ENCODE data around the gene TRAF3. TPM values are rescaled to one million over a fixed set of nuclear protein-coding genes. Genes with fewer than 3 reads are reported as not detected.
"Not testable (repeated sequence)": the region's sequence is repeated elsewhere in the genome, so short reads cannot be mapped to it uniquely, and the experiment has no call there.

TRAF3 gene
- total and polyA plus RNA-seq, 2 experiments from 2014 or later, result 6.3 to 19.7 TPM

GRCh38 chr14:102833341-102833740, 56.1 kb downstream of the TRAF3 start:
- H3K27ac ChIP-seq, result no peak overlapping the region
- H3K4me1 ChIP-seq (ENCODE audit: low read depth), result peaks cover 9% of the 10 kb centered on the region
- H3K27me3 ChIP-seq, result no peaks in the 10 kb centered on the region
- no peak for DNase-seq (ENCODE audit: low read depth in 1 of 2, low spot score in 1 of 2)
- H3K4me3 ChIP-seq, result no peak overlapping the region
- no peaks in the 10 kb centered on the region for H3K9me3 ChIP-seq (ENCODE audit: low read depth)
- H3K36me3 ChIP-seq, result no peaks in the 10 kb centered on the region
- TF ChIP-seq CTCF (IDR thresholded peaks at IDR 0.05; ENCODE audit: low read depth, low read length), result no peak

- Histone ChIP-seq H3K27me3 (no peaks in the 10 kb centered on the region), H3K9me3 (ENCODE audit: low read depth) (no peaks in the 10 kb centered on the region), H3K27ac (no peak overlapping the region), H3K4me1 (ENCODE audit: low read depth) (peaks cover 7% of the 10 kb centered on the region), H3K4me3 (no peak overlapping the region), H3K36me3 (no peaks in the 10 kb centered on the region)
- no peak for TF ChIP-seq CTCF (IDR thresholded peaks at IDR 0.05; ENCODE audit: low read depth, low read length)
- DNase-seq (ENCODE audit: low read depth in 1 of 2, low spot score in 1 of 2), result no peak
Observed at GRCh38 chr14:102833991-102834390, 56.7 kb downstream of the TRAF3 start.

GRCh38 chr14:102835959-102836358, 58.7 kb downstream of the TRAF3 start:
- H3K4me1 ChIP-seq (ENCODE audit: low read depth), result no peaks in the 10 kb centered on the region
- H3K27ac ChIP-seq, result no peak overlapping the region
- TF ChIP-seq CTCF (IDR thresholded peaks at IDR 0.05; ENCODE audit: low read depth, low read length), result no peak
- no peak for DNase-seq (ENCODE audit: low read depth in 1 of 2, low spot score in 1 of 2)
- H3K9me3 ChIP-seq (ENCODE audit: low read depth), result no peaks in the 10 kb centered on the region
- no peaks in the 10 kb centered on the region for H3K27me3 ChIP-seq
- no peak overlapping the region for H3K4me3 ChIP-seq
- H3K36me3 ChIP-seq, result no peaks in the 10 kb centered on the region

- not testable (repeated sequence) for H3K4me3 ChIP-seq; H3K27ac ChIP-seq; DNase-seq (ENCODE audit: low read depth in 1 of 2, low spot score in 1 of 2); H3K4me1 ChIP-seq (ENCODE audit: low read depth); H3K27me3 ChIP-seq; H3K36me3 ChIP-seq; H3K9me3 ChIP-seq (ENCODE audit: low read depth)
Observed at GRCh38 chr14:102837120-102837519, 59.9 kb downstream of the TRAF3 start.

- H3K9me3 ChIP-seq (ENCODE audit: low read depth), result no peaks in the 10 kb centered on the region
- no peak overlapping the region for H3K4me3 ChIP-seq
- H3K4me1 ChIP-seq (ENCODE audit: low read depth), result no peaks in the 10 kb centered on the region
- H3K36me3 ChIP-seq, result no peaks in the 10 kb centered on the region
- DNase-seq (ENCODE audit: low read depth in 1 of 2, low spot score in 1 of 2), result no peak
- no peak overlapping the region for H3K27ac ChIP-seq
- no peaks in the 10 kb centered on the region for H3K27me3 ChIP-seq
- TF ChIP-seq CTCF (IDR thresholded peaks at IDR 0.05; ENCODE audit: low read depth, low read length), result no peak
Observed at GRCh38 chr14:102838501-102838900, 61.3 kb downstream of the TRAF3 start.

- TF ChIP-seq CTCF (IDR thresholded peaks at IDR 0.05; ENCODE audit: low read depth, low read length), result no peak
- no peak for DNase-seq (ENCODE audit: low read depth in 1 of 2, low spot score in 1 of 2)
- Histone ChIP-seq H3K4me3 (no peak overlapping the region), H3K27ac (no peak overlapping the region), H3K9me3 (ENCODE audit: low read depth) (no peaks in the 10 kb centered on the region), H3K4me1 (ENCODE audit: low read depth) (no peaks in the 10 kb centered on the region), H3K36me3 (no peaks in the 10 kb centered on the region), H3K27me3 (no peaks in the 10 kb centered on the region)
Observed at GRCh38 chr14:102840115-102840514, 62.9 kb downstream of the TRAF3 start.

Measured in cardiac muscle cell (in vitro differentiated cells and primary cell).